ENCODE measurements around the gene UPK3B.

DNA sequence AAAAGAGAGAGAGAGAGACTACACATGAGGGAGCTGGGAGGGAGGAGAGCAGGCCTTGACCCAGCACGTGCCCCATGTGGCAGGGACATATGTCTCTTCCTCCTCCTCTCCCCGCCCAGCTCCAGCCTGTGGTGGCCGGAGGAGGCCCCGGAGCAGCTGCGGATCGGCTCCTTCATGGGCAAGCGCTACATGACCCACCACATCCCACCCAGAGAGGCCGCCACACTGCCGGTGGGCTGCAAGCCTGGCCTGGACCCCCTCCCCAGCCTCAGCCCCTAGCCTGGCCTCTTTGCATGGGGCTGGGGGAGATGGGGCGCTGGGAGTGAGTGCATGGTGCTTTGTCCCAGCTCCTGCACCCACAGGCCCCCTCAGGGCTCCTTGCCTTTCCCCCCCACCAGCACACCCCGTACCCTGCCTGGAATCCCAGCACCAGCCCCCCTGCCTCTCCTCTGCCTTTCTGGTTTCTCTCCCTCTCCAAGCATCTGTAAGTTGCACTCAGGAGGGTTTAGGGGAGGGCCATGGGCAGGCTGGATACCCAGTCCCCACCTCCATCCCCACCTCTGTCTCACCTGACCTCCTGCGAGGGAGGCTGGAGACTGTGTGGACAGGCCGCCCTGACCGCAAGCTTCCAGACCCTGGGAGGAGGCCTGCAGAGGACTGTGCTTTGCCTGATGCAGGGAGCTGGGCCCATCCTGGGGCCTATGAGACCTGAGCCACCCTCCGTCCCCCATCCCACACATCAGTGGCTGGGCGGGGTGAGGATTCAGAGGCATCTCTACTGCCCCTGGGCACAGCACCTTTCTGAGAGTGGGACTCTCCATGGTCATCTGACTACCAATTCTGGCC is 4.8 kb downstream of the UPK3B start:
- TF ChIP-seq, protein P1, sequence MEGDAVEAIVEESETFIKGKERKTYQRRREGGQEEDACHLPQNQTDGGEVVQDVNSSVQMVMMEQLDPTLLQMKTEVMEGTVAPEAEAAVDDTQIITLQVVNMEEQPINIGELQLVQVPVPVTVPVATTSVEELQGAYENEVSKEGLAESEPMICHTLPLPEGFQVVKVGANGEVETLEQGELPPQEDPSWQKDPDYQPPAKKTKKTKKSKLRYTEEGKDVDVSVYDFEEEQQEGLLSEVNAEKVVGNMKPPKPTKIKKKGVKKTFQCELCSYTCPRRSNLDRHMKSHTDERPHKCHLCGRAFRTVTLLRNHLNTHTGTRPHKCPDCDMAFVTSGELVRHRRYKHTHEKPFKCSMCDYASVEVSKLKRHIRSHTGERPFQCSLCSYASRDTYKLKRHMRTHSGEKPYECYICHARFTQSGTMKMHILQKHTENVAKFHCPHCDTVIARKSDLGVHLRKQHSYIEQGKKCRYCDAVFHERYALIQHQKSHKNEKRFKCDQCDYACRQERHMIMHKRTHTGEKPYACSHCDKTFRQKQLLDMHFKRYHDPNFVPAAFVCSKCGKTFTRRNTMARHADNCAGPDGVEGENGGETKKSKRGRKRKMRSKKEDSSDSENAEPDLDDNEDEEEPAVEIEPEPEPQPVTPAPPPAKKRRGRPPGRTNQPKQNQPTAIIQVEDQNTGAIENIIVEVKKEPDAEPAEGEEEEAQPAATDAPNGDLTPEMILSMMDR (IDR thresholded peaks at IDR 0.05): no peak
- TF ChIP-seq POLR2AphosphoS5 (IDR thresholded peaks at IDR 0.05): no peak
- TF ChIP-seq POLR2A (IDR thresholded peaks at IDR 0.05): no peak
- no peak for TF ChIP-seq EP300 (IDR thresholded peaks at IDR 0.05)
